ENCODE results near the gene LPP.

Gene LPP

GRCh38 chr3:188244395-188244861, 90.5 kb downstream of the LPP start:
- no peak for DNase-seq (ENCODE audit: low read depth in 3 of 3, low spot score in 1 of 3)

- no peak for DNase-seq (ENCODE audit: low read depth in 3 of 3, low spot score in 1 of 3)
Measured at GRCh38 chr3:188246905-188247304, 92.9 kb downstream of the LPP start.

GRCh38 chr3:188248036-188248561, 94.1 kb downstream of the LPP start:
- DNase-seq (ENCODE audit: low read depth in 3 of 3, low spot score in 1 of 3), result no peak

GRCh38 chr3:188253123-188253793, 99.3 kb downstream of the LPP start:
- no peak for DNase-seq (ENCODE audit: low read depth in 3 of 3, low spot score in 1 of 3)

- no peak for DNase-seq (ENCODE audit: low read depth in 3 of 3, low spot score in 1 of 3)
Measured at GRCh38 chr3:188253800-188254452, 100.0 kb downstream of the LPP start.

GRCh38 chr3:188254520-188255070, 100.6 kb downstream of the LPP start:
- no peak for DNase-seq (ENCODE audit: low read depth in 3 of 3, low spot score in 1 of 3)

- DNase-seq (ENCODE audit: low read depth in 3 of 3, low spot score in 1 of 3), result no peak
Measured at GRCh38 chr3:188255190-188255589, 101.2 kb downstream of the LPP start.

- no peak for DNase-seq (ENCODE audit: low read depth in 3 of 3, low spot score in 1 of 3)
Measured at GRCh38 chr3:188256758-188257157, 102.8 kb downstream of the LPP start.

- no peak for DNase-seq (ENCODE audit: low read depth in 3 of 3, low spot score in 1 of 3)
Measured at GRCh38 chr3:188257384-188258026, 103.5 kb downstream of the LPP start.

- no peak for DNase-seq (ENCODE audit: low read depth in 3 of 3, low spot score in 1 of 3)
Measured at GRCh38 chr3:188259191-188259590, 105.2 kb downstream of the LPP start.

GRCh38 chr3:188259596-188259995, 105.6 kb downstream of the LPP start:
- DNase-seq (ENCODE audit: low read depth in 3 of 3, low spot score in 1 of 3), result no peak

GRCh38 chr3:188261011-188261410, 107.1 kb downstream of the LPP start:
- DNase-seq (ENCODE audit: low read depth in 3 of 3, low spot score in 1 of 3), result no peak

GRCh38 chr3:188262488-188262887, 108.5 kb downstream of the LPP start:
- no peak for DNase-seq (ENCODE audit: low read depth in 3 of 3, low spot score in 1 of 3)

- no peak for DNase-seq (ENCODE audit: low read depth in 3 of 3, low spot score in 1 of 3)
Measured at GRCh38 chr3:188262913-188263683, 109.1 kb downstream of the LPP start.

GRCh38 chr3:188264226-188265207, 110.6 kb downstream of the LPP start:
- DNase-seq (ENCODE audit: low read depth in 3 of 3, low spot score in 1 of 3), result no peak

GRCh38 chr3:188266562-188267274, 112.8 kb downstream of the LPP start:
- no peak for DNase-seq (ENCODE audit: low read depth in 3 of 3, low spot score in 1 of 3)

GRCh38 chr3:188267790-188268335, 113.9 kb downstream of the LPP start:
- no peak for DNase-seq (ENCODE audit: low read depth in 3 of 3, low spot score in 1 of 3)

GRCh38 chr3:188268336-188268735, 114.4 kb downstream of the LPP start:
- no peak for DNase-seq (ENCODE audit: low read depth in 3 of 3, low spot score in 1 of 3)

- no peak for DNase-seq (ENCODE audit: low read depth in 3 of 3, low spot score in 1 of 3)
Measured at GRCh38 chr3:188269040-188269439, 115.1 kb downstream of the LPP start.
